Ascending aorta (tissue), 2 donors: Measurements from ENCODE around the gene CREB5. TPM values are rescaled to one million over a fixed set of nuclear protein-coding genes. Genes with fewer than 3 reads are reported as not detected.

Experiments used
- DNase-seq, 2 donors: peaks; one replicate each; pipeline ENCODE4 v3.0.0-alpha.2; 2019; ENCODE audit warnings: low spot score in 2 of 2
- H3K27ac ChIP-seq, 2 donors: fragments of 200-600 bp; sonication (generic); one replicate each; pipeline ENCODE4 v1.5.1; 2016 to 2017; ENCODE audit warnings: mild to moderate bottlenecking in 1 of 2
- H3K27me3 ChIP-seq: fragments of 200-600 bp; sonication (generic); one replicate; pipeline ENCODE4 v1.5.1; 2017
- H3K36me3 ChIP-seq, 2 donors: fragments of 200-600 bp; sonication (generic); one replicate each; pipeline ENCODE4 v1.5.1; 2016
- H3K4me1 ChIP-seq, 2 donors: fragments of 200-600 bp; sonication (generic); one replicate each; pipeline ENCODE4 v1.5.1; 2016 to 2017; ENCODE audit warnings: mild to moderate bottlenecking in 1 of 2
- H3K4me3 ChIP-seq, 2 donors: fragments of 200-600 bp; sonication (generic); one replicate each; pipeline ENCODE4 v1.5.1; 2016 to 2017; ENCODE audit warnings: mild to moderate bottlenecking in 1 of 2
- H3K9me3 ChIP-seq, 2 donors: fragments of 200-600 bp; sonication (generic); one replicate each; pipeline ENCODE4 v1.5.1; 2016
- intact Hi-C: fragments of 100-400 bp; cut with DNase I; formaldehyde crosslinking; loops from one replicate; pipeline ENCODE4 v1.15.1; 2023
- total RNA-seq: library from RNA; depleted of rRNA; stranded (reverse); fragments of >200 nt; gene quantifications from one replicate; pipeline ENCODE4 v1.1.0, GENCODE V29; 2016
- TF ChIP-seq, protein P1 (sequence below), 3 experiments: fragments of 200-600 bp in 2 of 3; fragments of 450-650 bp in 1 of 3; sonication (generic) in 2 of 3; IDR thresholded peaks; one replicate each; pipeline ENCODE4 v1.5.1; 2016 to 2019; ENCODE audit warnings: antibody characterized with exemption in 3 of 3, mild to moderate bottlenecking in 1 of 3, moderate library complexity in 1 of 3

The CREB5 gene
- total RNA-seq, 1 donor from 2014 or later = 143 TPM

DNA sequence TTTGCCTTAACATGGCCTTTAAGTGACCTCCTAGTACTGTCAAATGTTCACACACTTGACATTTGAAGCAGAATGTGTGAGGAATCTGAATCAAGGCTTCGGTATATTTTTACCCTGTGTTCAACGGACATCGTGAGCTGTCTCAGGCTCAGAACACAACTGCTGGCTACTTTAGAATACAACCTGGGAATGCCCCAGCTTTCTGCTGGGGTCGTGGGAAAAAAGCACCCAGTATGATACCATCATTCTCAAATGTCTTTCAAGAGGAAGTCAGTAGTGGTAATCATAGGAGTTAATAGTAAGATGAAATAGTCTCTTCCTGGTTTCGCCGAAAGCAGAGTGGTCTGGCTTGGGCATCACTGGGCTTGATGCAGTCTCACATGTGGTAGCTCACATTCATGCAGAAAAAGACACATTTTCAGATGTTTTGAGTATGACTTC, 67.2 kb downstream of the CREB5 start:
- no peak overlapping the region for H3K27ac ChIP-seq
- H3K4me3 ChIP-seq = no peak overlapping the region
- H3K9me3 ChIP-seq = no peaks in the 10 kb centered on the region
- TF ChIP-seq, protein P1, sequence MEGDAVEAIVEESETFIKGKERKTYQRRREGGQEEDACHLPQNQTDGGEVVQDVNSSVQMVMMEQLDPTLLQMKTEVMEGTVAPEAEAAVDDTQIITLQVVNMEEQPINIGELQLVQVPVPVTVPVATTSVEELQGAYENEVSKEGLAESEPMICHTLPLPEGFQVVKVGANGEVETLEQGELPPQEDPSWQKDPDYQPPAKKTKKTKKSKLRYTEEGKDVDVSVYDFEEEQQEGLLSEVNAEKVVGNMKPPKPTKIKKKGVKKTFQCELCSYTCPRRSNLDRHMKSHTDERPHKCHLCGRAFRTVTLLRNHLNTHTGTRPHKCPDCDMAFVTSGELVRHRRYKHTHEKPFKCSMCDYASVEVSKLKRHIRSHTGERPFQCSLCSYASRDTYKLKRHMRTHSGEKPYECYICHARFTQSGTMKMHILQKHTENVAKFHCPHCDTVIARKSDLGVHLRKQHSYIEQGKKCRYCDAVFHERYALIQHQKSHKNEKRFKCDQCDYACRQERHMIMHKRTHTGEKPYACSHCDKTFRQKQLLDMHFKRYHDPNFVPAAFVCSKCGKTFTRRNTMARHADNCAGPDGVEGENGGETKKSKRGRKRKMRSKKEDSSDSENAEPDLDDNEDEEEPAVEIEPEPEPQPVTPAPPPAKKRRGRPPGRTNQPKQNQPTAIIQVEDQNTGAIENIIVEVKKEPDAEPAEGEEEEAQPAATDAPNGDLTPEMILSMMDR (IDR thresholded peaks at IDR 0.05) = no peak
- peaks cover 0 to 3% of the 10 kb centered on the region in 2 donors for H3K4me1 ChIP-seq
- no peak for DNase-seq
- no peaks in the 10 kb centered on the region for H3K27me3 ChIP-seq
- intact Hi-C loops = no loop called here
- H3K36me3 ChIP-seq = no peaks in the 10 kb centered on the region

DNA sequence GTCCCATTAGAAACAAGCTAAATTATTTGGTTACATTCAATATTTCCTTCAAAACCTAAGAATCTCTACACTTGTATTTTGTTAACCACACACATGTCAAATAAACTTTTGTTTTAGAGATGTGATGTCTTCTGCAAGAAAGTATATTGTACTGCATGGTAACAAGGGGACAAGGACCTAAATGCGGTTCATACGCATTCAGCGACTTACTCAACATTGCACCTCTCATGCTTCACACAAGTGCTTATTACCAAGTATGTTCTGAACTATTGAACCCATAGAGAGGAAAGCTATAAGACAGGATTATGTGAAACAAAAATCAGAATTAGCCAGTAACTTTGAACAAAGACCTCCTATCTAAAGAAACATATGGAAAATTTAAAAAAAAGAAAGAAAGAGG, 68.3 kb downstream of the CREB5 start:
- no peaks in the 10 kb centered on the region for H3K4me1 ChIP-seq
- H3K36me3 ChIP-seq = no peaks in the 10 kb centered on the region
- TF ChIP-seq, protein P1 (IDR thresholded peaks at IDR 0.05) = no peak
- no peak overlapping the region for H3K27ac ChIP-seq
- no peak overlapping the region for H3K4me3 ChIP-seq
- intact Hi-C loops = no loop called here
- no peaks in the 10 kb centered on the region for H3K9me3 ChIP-seq
- H3K27me3 ChIP-seq = no peaks in the 10 kb centered on the region
- DNase-seq = no peak

DNA sequence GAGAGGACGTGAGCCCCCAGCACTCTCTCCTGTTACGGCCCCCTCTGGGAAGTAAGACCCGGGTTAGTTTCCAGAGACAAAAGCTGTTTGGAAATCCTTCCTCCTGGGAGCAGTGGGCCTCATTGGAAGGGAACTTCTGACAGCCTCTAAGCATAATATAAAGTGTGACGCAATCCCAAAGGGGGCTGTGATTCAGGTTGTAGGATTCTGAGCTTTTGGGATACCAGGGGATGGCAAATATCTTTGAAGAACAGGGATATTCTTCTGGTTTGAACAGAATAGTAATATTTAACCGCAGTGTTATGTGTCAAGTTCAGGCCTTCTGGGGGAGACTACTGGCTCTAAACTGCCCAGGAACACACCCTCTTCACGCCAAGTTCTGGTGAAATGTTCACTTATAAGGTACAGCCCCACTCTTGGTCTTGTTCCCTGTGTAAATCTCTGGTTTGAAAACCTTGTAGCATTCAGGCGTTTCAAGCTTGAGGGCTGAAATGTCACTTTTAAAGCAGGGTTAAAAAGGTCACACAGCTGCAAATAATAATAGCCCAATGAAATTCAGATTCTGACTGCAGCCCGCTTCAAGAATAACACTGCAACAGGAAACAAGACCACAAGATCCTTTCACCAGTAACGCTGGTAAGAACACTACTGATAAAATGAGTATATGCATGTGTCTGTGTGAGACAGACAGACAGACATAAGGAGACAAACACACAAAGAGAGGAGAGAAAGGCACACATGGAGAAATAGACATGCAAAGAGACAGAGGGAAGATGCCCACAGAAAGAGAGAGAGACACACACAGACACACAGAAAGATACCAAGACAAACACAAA, 69.0 kb downstream of the CREB5 start:
- TF ChIP-seq, protein P1 (IDR thresholded peaks at IDR 0.05) = no peak
- H3K9me3 ChIP-seq = no peaks in the 10 kb centered on the region
- H3K36me3 ChIP-seq = no peaks in the 10 kb centered on the region
- no peaks in the 10 kb centered on the region for H3K27me3 ChIP-seq
- no peak for DNase-seq
- intact Hi-C loops = no loop called here
- no peak overlapping the region for H3K27ac ChIP-seq
- H3K4me1 ChIP-seq = no peaks in the 10 kb centered on the region
- no peak overlapping the region for H3K4me3 ChIP-seq

DNA sequence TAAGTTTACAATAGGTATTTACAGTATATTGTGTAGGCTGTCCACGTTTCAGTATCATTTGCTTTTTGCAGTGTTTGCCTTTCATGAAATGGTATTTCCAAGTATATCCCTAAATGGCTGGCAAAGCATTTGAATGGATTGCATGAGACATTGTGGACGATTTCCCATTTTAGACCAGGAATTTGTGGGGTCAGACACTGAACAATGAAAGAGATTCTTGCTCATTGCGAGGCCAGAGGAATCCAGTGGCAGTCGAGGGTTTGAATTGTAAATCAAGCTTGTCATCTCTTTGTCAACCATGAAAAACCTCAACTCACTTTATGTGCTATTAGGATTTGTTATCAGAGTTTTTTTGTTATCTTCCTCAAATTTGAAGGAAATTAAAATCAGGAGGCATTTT, 70.8 kb downstream of the CREB5 start:
- no peak for DNase-seq

DNA sequence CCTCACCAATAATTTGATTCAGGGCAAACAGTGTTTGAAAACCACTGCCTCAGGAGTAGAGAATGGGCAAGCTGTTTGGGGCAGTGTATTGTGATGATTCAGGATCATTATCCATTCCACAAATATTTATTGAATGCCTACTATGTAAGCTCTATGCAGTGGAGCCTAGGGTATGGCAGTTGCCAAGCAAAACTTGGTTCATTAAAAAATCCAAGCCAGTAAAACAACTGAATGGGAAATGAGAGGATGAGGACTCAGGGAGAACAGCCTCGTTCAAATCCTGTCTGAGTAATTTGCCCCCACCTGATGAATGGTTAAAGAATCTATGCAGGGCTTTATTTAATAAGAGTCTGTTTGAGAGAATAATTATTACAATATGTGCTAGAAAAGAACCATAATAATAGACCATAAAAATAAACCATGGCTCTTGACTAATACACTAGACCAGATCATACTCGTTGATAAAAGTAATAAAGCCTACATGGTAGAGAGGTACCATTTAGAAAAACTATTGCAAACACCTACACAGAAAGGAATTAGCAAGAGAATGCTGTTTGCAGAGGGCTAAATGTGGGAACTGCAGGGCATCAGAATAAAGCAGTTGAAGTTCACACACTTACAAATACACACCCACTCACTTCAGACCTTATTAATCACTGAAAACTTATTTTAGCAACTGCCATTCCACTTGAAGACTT, 71.7 kb downstream of the CREB5 start:
- H3K9me3 ChIP-seq = no peaks in the 10 kb centered on the region
- no peaks in the 10 kb centered on the region for H3K4me1 ChIP-seq
- no peak overlapping the region for H3K4me3 ChIP-seq
- intact Hi-C loops = no loop called here
- no peak overlapping the region for H3K27ac ChIP-seq
- TF ChIP-seq, protein P1 (IDR thresholded peaks at IDR 0.05) = no peak
- no peaks in the 10 kb centered on the region for H3K36me3 ChIP-seq
- H3K27me3 ChIP-seq = no peaks in the 10 kb centered on the region
- no peak for DNase-seq

More for the DNA sequence above, 70.8 kb downstream of the CREB5 start:
- Histone ChIP-seq H3K4me3 (no peak overlapping the region), H3K36me3 (no peaks in the 10 kb centered on the region), H3K27me3 (no peaks in the 10 kb centered on the region), H3K9me3 (no peaks in the 10 kb centered on the region), H3K27ac (no peak overlapping the region), H3K4me1 (no peaks in the 10 kb centered on the region)
- intact Hi-C loops = no loop called here
- TF ChIP-seq, protein P1 (IDR thresholded peaks at IDR 0.05) = no peak
